GM12864 (cell line): ENCODE results near the gene EIF1AD.
"Not testable (repeated sequence)": the region's sequence is repeated elsewhere in the genome, so short reads cannot be mapped to it uniquely, and the experiment has no call there.

Experiments
- DNase-seq: peaks from one replicate; pipeline ENCODE4 v3.0.0-alpha.2; 2011; ENCODE audit warnings: low read depth
- H3K4me3 ChIP-seq: 2 replicates; pipeline ENCODE4 v1.5.1; 2011; ENCODE audit warnings: mild to moderate bottlenecking, low read depth, low read length, control low read depth
- CTCF ChIP-seq: IDR thresholded peaks from 2 replicates; pipeline ENCODE4 v1.5.1; 2011; ENCODE audit warnings: low read depth, mild to moderate bottlenecking, moderate library complexity, low read length, control low read depth, inconsistent platforms; ENCODE audit errors: missing control alignments

The EIF1AD gene

DNA sequence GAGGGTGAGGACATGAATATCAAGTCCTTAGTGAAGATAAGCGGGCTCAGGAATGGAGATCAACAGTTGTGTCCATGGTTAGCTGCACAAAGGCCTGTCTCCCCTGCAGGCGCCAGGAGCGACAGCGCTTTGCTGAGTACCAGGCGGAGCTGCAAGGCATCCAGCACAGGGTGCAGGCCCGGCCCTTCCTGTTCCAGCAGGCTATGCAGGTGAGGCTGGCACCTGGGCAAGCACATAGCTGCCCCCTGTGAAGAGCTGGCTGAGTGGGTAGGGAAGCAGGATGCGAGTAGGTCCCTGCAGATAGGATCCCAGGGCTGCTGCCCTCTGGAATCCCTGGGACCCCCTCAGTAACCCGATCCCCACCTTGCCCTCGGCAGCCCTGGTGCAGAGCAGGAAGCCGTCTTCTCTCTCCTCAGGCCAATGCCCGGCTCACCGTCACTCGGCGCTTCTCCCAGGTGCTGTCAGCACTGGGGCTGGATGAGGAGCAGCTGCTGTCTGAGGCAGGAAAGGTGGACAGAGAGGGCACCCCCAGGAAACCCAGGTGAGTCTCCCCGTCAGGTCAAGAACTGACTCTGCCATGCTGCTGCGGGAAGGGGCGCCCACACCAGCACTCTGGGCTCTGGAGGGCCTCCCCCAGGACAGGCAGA lies 43.1 kb downstream of the EIF1AD start:
- TF ChIP-seq CTCF = no peak
- H3K4me3 ChIP-seq = no peak overlapping the region
- DNase-seq = no peak

DNA sequence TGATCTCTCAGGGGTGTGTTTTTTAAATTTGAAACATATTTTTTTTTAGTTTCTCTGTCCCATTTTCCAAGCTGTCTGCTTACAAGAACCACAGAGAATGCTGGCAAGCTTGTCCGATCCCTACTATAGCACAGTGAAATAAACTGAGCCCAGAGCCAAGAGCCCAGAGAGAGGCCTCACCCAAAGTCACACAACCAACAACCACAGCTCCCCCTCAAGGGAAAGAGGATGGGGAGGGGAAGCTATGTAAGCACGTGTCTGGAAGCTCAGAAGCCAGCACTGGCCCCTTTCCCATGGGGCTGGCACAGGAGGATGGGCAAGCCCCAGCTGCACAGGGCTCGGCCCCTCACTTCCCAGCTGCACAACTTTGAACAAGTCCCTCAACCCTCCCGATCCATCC lies 43.7 kb downstream of the EIF1AD start:
- no peak for DNase-seq
- no peak for TF ChIP-seq CTCF
- no peak overlapping the region for H3K4me3 ChIP-seq

GRCh38 chr11:65954771-65955170 lies 47.2 kb downstream of the EIF1AD start:
- no peak overlapping the region for H3K4me3 ChIP-seq
- no peak for TF ChIP-seq CTCF
- no peak for DNase-seq

- DNase-seq = no peak
- no peak overlapping the region for H3K4me3 ChIP-seq
- no peak for TF ChIP-seq CTCF
Measured at GRCh38 chr11:65953471-65953870, 48.5 kb downstream of the EIF1AD start.

DNA sequence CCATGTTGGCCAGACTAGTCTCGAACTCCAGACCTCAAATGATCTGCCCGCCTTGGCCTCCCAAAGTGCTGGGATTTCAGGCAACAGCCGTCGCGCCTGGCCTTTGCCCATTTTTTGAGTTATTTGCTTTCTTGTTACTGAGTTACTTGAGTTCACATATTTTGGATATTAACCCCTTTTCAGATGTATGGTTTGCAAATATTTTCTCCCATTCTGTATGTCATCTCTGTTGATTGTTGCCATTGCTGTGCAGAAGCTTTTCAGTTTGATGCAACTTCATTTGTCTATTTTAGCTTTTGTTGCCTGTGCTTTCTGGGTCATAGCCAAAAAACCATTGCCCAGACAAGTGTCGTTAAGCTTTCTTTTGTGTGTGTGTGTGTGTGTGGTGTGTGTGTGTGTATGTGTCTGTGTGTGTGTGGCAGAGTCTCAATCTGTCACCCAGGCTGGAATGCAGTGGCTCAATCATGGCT lies 49.9 kb downstream of the EIF1AD start:
- no peak for DNase-seq
- TF ChIP-seq CTCF = no peak
- no peak overlapping the region for H3K4me3 ChIP-seq

DNA sequence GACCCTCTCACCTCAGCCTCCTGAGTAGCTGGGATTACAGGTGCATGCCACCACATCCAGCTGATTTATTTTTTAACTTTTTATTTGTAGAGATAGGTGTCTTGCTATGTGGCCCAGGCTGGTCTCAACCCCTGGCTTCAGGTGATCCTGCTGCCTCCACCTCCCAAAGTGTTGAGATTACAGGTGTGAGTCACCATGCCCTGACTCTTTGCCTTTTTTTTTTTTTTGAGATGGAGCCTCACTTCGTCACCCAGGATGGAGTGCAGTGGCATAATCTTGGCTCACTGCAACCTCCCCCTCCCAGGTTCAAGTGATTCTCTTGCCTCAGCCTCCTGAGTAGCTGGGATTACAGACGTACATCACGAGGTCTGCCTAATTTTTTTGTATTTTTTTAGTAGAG lies 50.3 kb downstream of the EIF1AD start:
- not testable (repeated sequence) for H3K4me3 ChIP-seq, DNase-seq

- DNase-seq, H3K4me3 ChIP-seq: not testable (repeated sequence)
Measured at GRCh38 chr11:65950711-65951110, 51.2 kb downstream of the EIF1AD start.

DNA sequence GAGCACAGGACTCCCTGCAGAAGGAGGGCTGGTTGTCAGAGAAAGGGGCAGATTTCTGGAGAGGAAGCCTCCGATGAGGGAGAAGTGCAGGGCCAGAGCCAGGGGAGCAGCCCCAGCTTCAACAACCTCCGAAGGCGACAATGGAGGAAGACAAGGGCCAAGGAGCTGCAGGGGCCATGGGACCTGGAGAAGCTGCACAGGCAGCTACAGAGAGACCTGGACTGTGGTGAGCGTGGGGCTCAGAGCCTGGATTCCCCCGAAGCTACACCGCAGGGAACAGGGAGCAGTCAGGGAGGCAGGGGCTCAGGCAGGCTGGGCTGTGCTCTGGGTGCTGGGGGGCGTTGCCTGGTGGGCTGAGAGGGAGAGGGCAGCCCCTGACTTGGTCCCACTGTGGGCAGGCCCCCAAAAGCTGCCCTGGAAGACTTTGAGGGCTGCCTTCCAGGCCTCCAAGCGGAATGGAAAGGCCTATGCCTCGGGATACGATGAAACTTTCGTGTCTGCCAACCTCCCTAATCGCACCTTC lies 54.3 kb downstream of the EIF1AD start:
- TF ChIP-seq CTCF = no peak
- no peak for DNase-seq
- H3K4me3 ChIP-seq = no peak overlapping the region
